ENCODE measurements around the gene ECHDC1.

ECHDC1 gene

GRCh38 chr6:127289934-127290333 lies 53.5 kb downstream of the ECHDC1 start:
- no peak for ATAC-seq
- TF ChIP-seq CSDC2 (CRISPR knock-in tag; IDR thresholded peaks at IDR 0.05), result no peak
- TF ChIP-seq TCF4 (CRISPR knock-in tag; IDR thresholded peaks at IDR 0.05; ENCODE audit: borderline replicate concordance), result no peak
- no peak for TF ChIP-seq TOX (CRISPR knock-in tag; IDR thresholded peaks at IDR 0.05; ENCODE audit: borderline replicate concordance)
- no peak for TF ChIP-seq ZFP3 (CRISPR knock-in tag; IDR thresholded peaks at IDR 0.05)
- TF ChIP-seq PATZ1 (CRISPR knock-in tag; IDR thresholded peaks at IDR 0.05; ENCODE audit: borderline replicate concordance), result no peak

GRCh38 chr6:127288705-127289104 lies 54.7 kb downstream of the ECHDC1 start:
- ATAC-seq, result no peak
- no peak for TF ChIP-seq SNAI2 (CRISPR knock-in tag; IDR thresholded peaks at IDR 0.05)
- no peak for TF ChIP-seq CSDC2 (CRISPR knock-in tag; IDR thresholded peaks at IDR 0.05)
- TF ChIP-seq TOX (CRISPR knock-in tag; IDR thresholded peaks at IDR 0.05; ENCODE audit: borderline replicate concordance), result no peak
- no peak for TF ChIP-seq TCF4 (CRISPR knock-in tag; IDR thresholded peaks at IDR 0.05; ENCODE audit: borderline replicate concordance)
- TF ChIP-seq RARB (CRISPR knock-in tag; IDR thresholded peaks at IDR 0.05), result no peak
- no peak for TF ChIP-seq ESRRG (CRISPR knock-in tag; IDR thresholded peaks at IDR 0.05)
- TF ChIP-seq ZC3H10 (CRISPR knock-in tag; IDR thresholded peaks at IDR 0.05), result no peak
- no peak for TF ChIP-seq OSR1 (CRISPR knock-in tag; IDR thresholded peaks at IDR 0.05)
- TF ChIP-seq PPARA (CRISPR knock-in tag; IDR thresholded peaks at IDR 0.05; ENCODE audit: borderline replicate concordance), result no peak
- no peak for TF ChIP-seq BACH2 (CRISPR knock-in tag; IDR thresholded peaks at IDR 0.05; ENCODE audit: borderline replicate concordance)
- no peak for TF ChIP-seq ZFP30 (CRISPR knock-in tag; IDR thresholded peaks at IDR 0.05)

GRCh38 chr6:127282184-127282583 lies 61.2 kb downstream of the ECHDC1 start:
- ATAC-seq, result no peak
- TF ChIP-seq ZNF565 (CRISPR knock-in tag; conservative IDR thresholded peaks at IDR 0.05; ENCODE audit: low read depth) (no peak), BACH2 (CRISPR knock-in tag; IDR thresholded peaks at IDR 0.05; ENCODE audit: borderline replicate concordance) (no peak), ZFP30 (CRISPR knock-in tag; IDR thresholded peaks at IDR 0.05) (no peak), TSHZ2 (CRISPR knock-in tag; IDR thresholded peaks at IDR 0.05) (no peak), ARNTL (CRISPR knock-in tag; IDR thresholded peaks at IDR 0.05; ENCODE audit: borderline replicate concordance, low read depth) (no peak), CSDC2 (CRISPR knock-in tag; IDR thresholded peaks at IDR 0.05) (no peak), POU6F1 (CRISPR knock-in tag; IDR thresholded peaks at IDR 0.05; ENCODE audit: borderline replicate concordance, low read depth) (no peak), TOX (CRISPR knock-in tag; IDR thresholded peaks at IDR 0.05; ENCODE audit: borderline replicate concordance) (no peak), PATZ1 (CRISPR knock-in tag; IDR thresholded peaks at IDR 0.05; ENCODE audit: borderline replicate concordance) (no peak), CSRNP3 (CRISPR knock-in tag; IDR thresholded peaks at IDR 0.05) (no peak), GLIS3 (CRISPR knock-in tag; IDR thresholded peaks at IDR 0.05) (no peak), RARB (CRISPR knock-in tag; IDR thresholded peaks at IDR 0.05) (no peak), ISL1 (CRISPR knock-in tag; IDR thresholded peaks at IDR 0.05) (no peak), SNAI2 (CRISPR knock-in tag; IDR thresholded peaks at IDR 0.05) (no peak), ZC3H10 (CRISPR knock-in tag; IDR thresholded peaks at IDR 0.05) (no peak), ZFP3 (CRISPR knock-in tag; IDR thresholded peaks at IDR 0.05) (no peak), ESRRG (CRISPR knock-in tag; IDR thresholded peaks at IDR 0.05) (no peak), ZNF8 (CRISPR knock-in tag; IDR thresholded peaks at IDR 0.05) (no peak)

All from SK-N-SH treated with all-trans-retinoic acid at 6 μM for 48 hours (cell line).